ENCODE results near the gene MTHFD2L. TPM values are rescaled to one million over a fixed set of nuclear protein-coding genes. Genes with fewer than 3 reads are reported as not detected.

MTHFD2L gene
- polyA plus RNA-seq, 3 donors, result 4.3 to 7.0 (median 4.8) TPM

GRCh38 chr4:74330295-74330750, 172.4 kb downstream of the MTHFD2L start:
- H3K4me3 Mint-ChIP-seq, result peak overlapping the region in 1 of 2 donors; percentile 43
- no CpG with 5 or more reads among the region's 9 CpGs for WGBS (ENCODE audit: insufficient coverage)

GRCh38 chr4:74331252-74331651, 173.3 kb downstream of the MTHFD2L start:
- H3K4me3 ChIP-seq (replicated peaks in 1 of 3; ENCODE audit: low read depth in 2 of 3, low read length in 3 of 3), result no peak overlapping the region
- H3K9me3 ChIP-seq (replicated peaks in 1 of 2; ENCODE audit: control insufficient read depth in 1 of 2, insufficient read depth in 1 of 2, low read length in 2 of 2), result peaks cover 5 to 6% of the 10 kb centered on the region in 2 donors
- peaks cover 0 to 11% (median 7%) of the 10 kb centered on the region in 7 donors for H3K9me3 Mint-ChIP-seq
- H3K27ac Mint-ChIP-seq, result no peak overlapping the region
- WGBS (ENCODE audit: insufficient coverage), result no CpG with 5 or more reads among the region's 2 CpGs
- TF ChIP-seq CTCF (IDR thresholded peaks at IDR 0.05), result no peak
- peaks cover 0 to 2% of the 10 kb centered on the region in 2 donors for H3K36me3 Mint-ChIP-seq
- no peak for DNase-seq
- no peak overlapping the region for H3K9ac ChIP-seq (ENCODE audit: insufficient read depth, low read length, poor library complexity, severe bottlenecking)
- H3K36me3 ChIP-seq (replicated peaks in 1 of 2; ENCODE audit: control insufficient read depth in 1 of 2, insufficient read depth in 2 of 2, low read length in 2 of 2), result no peaks in the 10 kb centered on the region
- no peaks in the 10 kb centered on the region for H3K27me3 ChIP-seq (ENCODE audit: control insufficient read depth in 2 of 2, insufficient read depth in 2 of 2, low read length in 2 of 2)
- no peak overlapping the region for H3K4me3 Mint-ChIP-seq
- H3K4me1 ChIP-seq (ENCODE audit: control insufficient read depth in 1 of 2, insufficient read depth in 2 of 2, low read length in 2 of 2), result peaks cover 27 to 36% of the 10 kb centered on the region in 2 donors
- no peaks in the 10 kb centered on the region for H4K20me1 ChIP-seq (ENCODE audit: insufficient read depth, low read length)
- H3K27ac ChIP-seq (ENCODE audit: low read depth in 1 of 2, low read length in 2 of 2), result no peak overlapping the region
- peaks cover 0 to 1% (median 0%) of the 10 kb centered on the region in 3 donors for H3K27me3 Mint-ChIP-seq (ENCODE audit: low read depth in 3 of 3)
- intact Hi-C loops (cut with micrococcal nuclease), result no loop called here
- H3K4me2 ChIP-seq (replicated peaks; ENCODE audit: extremely low read depth, low read length, poor library complexity, severe bottlenecking), result no peak overlapping the region
- H3K4me1 Mint-ChIP-seq, result peaks cover 52% of the 10 kb centered on the region
- no peaks in the 10 kb centered on the region for H3K79me2 ChIP-seq (ENCODE audit: insufficient read depth, low read length)
- no peak overlapping the region for H2AFZ ChIP-seq (ENCODE audit: insufficient read depth, low read depth, low read length, poor library complexity, severe bottlenecking)

More at GRCh38 chr4:74330295-74330750, 172.4 kb downstream of the MTHFD2L start:
- peak overlapping the region in 1 of 2 donors; percentile 24 for H3K27ac ChIP-seq (ENCODE audit: low read depth in 1 of 2, low read length in 2 of 2)
- peaks cover 18 to 26% of the 10 kb centered on the region in 2 donors for H3K4me1 ChIP-seq (ENCODE audit: control insufficient read depth in 1 of 2, insufficient read depth in 2 of 2, low read length in 2 of 2)
- intact Hi-C loops (cut with micrococcal nuclease), result no loop called here
- H3K9ac ChIP-seq (ENCODE audit: insufficient read depth, low read length, poor library complexity, severe bottlenecking), result no peak overlapping the region
- no peaks in the 10 kb centered on the region for H3K79me2 ChIP-seq (ENCODE audit: insufficient read depth, low read length)
- Mint-ChIP-seq H3K4me1 (peaks cover 43% of the 10 kb centered on the region), H3K9me3 (peaks cover 0 to 11% (median 7%) of the 10 kb centered on the region in 7 donors), H3K27ac (peak overlapping the region in 6 of 7 donors; percentile 48 to 76 (median 73)), H3K36me3 (peaks cover 0 to 2% of the 10 kb centered on the region in 2 donors), H3K27me3 (ENCODE audit: low read depth in 3 of 3) (peaks cover 0 to 1% (median 0%) of the 10 kb centered on the region in 3 donors)
- H3K4me2 ChIP-seq (replicated peaks; ENCODE audit: extremely low read depth, low read length, poor library complexity, severe bottlenecking), result peak overlapping the region; percentile 31
- peak overlapping the region in 1 of 3 experiments; percentile 19 for H3K4me3 ChIP-seq (replicated peaks in 1 of 3; ENCODE audit: low read depth in 2 of 3, low read length in 3 of 3)
- TF ChIP-seq CTCF (IDR thresholded peaks at IDR 0.05), result no peak
- peak; percentile 12 to 41 (median 38) for DNase-seq
- no peaks in the 10 kb centered on the region for H3K36me3 ChIP-seq (replicated peaks in 1 of 2; ENCODE audit: control insufficient read depth in 1 of 2, insufficient read depth in 2 of 2, low read length in 2 of 2)
- no peaks in the 10 kb centered on the region for H3K27me3 ChIP-seq (ENCODE audit: control insufficient read depth in 2 of 2, insufficient read depth in 2 of 2, low read length in 2 of 2)
- peaks cover 5 to 6% of the 10 kb centered on the region in 2 donors for H3K9me3 ChIP-seq (replicated peaks in 1 of 2; ENCODE audit: control insufficient read depth in 1 of 2, insufficient read depth in 1 of 2, low read length in 2 of 2)
- no peaks in the 10 kb centered on the region for H4K20me1 ChIP-seq (ENCODE audit: insufficient read depth, low read length)
- H2AFZ ChIP-seq (ENCODE audit: insufficient read depth, low read depth, low read length, poor library complexity, severe bottlenecking), result peak overlapping the region; percentile 40

All from CD14-positive monocyte (primary cell).